SJSA1 (cell line): ENCODE data around the gene SMIM41. TPM values are rescaled to one million over a fixed set of nuclear protein-coding genes. Genes with fewer than 3 reads are reported as not detected.
A peak's percentile ranks its signal among the peaks of the same experiment; 100 is the strongest.

ENCODE experiments used
- DNase-seq, 2 experiments: peaks; one replicate each; pipeline ENCODE4 v3.0.0-alpha.2; 2015 to 2020; ENCODE audit warnings: low spot score in 2 of 2, low read depth in 1 of 2
- H3K27ac ChIP-seq: fragments of 250-450 bp; sonication (Bioruptor Pico); 2 replicates; pipeline ENCODE4 v1.5.1; 2020; ENCODE audit warnings: mild to moderate bottlenecking, moderate library complexity
- H3K27me3 ChIP-seq: fragments of 250-450 bp; sonication (Bioruptor Pico); replicated peaks from 2 replicates; pipeline ENCODE4 v1.5.1; 2020; ENCODE audit warnings: mild to moderate bottlenecking, moderate library complexity
- H3K36me3 ChIP-seq: fragments of 250-450 bp; sonication (Bioruptor Pico); 2 replicates; pipeline ENCODE4 v1.5.1; 2020; ENCODE audit warnings: mild to moderate bottlenecking
- H3K4me1 ChIP-seq: fragments of 250-450 bp; sonication (Bioruptor Pico); replicated peaks from 2 replicates; pipeline ENCODE4 v1.6.1; 2021; ENCODE audit warnings: mild to moderate bottlenecking
- H3K4me3 ChIP-seq: fragments of 250-450 bp; sonication (Bioruptor Pico); 2 replicates; pipeline ENCODE4 v1.5.1; 2020; ENCODE audit warnings: mild to moderate bottlenecking
- H3K9me3 ChIP-seq: fragments of 250-450 bp; sonication (Bioruptor Pico); replicated peaks from 2 replicates; pipeline ENCODE4 v1.5.1; 2020; ENCODE audit warnings: mild to moderate bottlenecking
- total RNA-seq: library from RNA; depleted of rRNA; stranded (reverse); fragments of >200 nt; shearing (Covaris generic); gene quantifications from 2 replicates; pipeline ENCODE4 v1.2.3, GENCODE V29; 2014; rRNA removed

Gene SMIM41
- total RNA-seq, 1 experiment from 2014 or later = not detected

GRCh38 chr12:52151837-52152783, 72.6 kb downstream of the SMIM41 start:
- DNase-seq = peak in 1 of 2 experiments; percentile 49
- H3K36me3 ChIP-seq = no peaks in the 10 kb centered on the region
- peaks cover 46% of the 10 kb centered on the region for H3K4me1 ChIP-seq
- H3K27ac ChIP-seq = no peak overlapping the region
- no peaks in the 10 kb centered on the region for H3K27me3 ChIP-seq
- no peaks in the 10 kb centered on the region for H3K9me3 ChIP-seq
- H3K4me3 ChIP-seq = no peak overlapping the region

GRCh38 chr12:52152905-52153317, 73.4 kb downstream of the SMIM41 start:
- no peaks in the 10 kb centered on the region for H3K36me3 ChIP-seq
- H3K27me3 ChIP-seq = no peaks in the 10 kb centered on the region
- H3K27ac ChIP-seq = no peak overlapping the region
- H3K9me3 ChIP-seq = no peaks in the 10 kb centered on the region
- H3K4me1 ChIP-seq = peaks cover 39% of the 10 kb centered on the region
- no peak for DNase-seq
- no peak overlapping the region for H3K4me3 ChIP-seq

GRCh38 chr12:52155048-52155868, 75.8 kb downstream of the SMIM41 start:
- Histone ChIP-seq H3K27ac (no peak overlapping the region), H3K4me1 (peaks cover 16% of the 10 kb centered on the region), H3K9me3 (no peaks in the 10 kb centered on the region), H3K4me3 (no peak overlapping the region), H3K36me3 (no peaks in the 10 kb centered on the region), H3K27me3 (no peaks in the 10 kb centered on the region)
- DNase-seq = no peak

GRCh38 chr12:52156311-52156710, 76.8 kb downstream of the SMIM41 start:
- Histone ChIP-seq H3K36me3 (no peaks in the 10 kb centered on the region), H3K4me3 (no peak overlapping the region), H3K9me3 (no peaks in the 10 kb centered on the region), H3K4me1 (peaks cover 14% of the 10 kb centered on the region), H3K27me3 (no peaks in the 10 kb centered on the region), H3K27ac (peak overlapping the region; percentile 27; the same call in 1 of the 2 replicates)
- no peak for DNase-seq

- H3K4me1 ChIP-seq = peaks cover 11% of the 10 kb centered on the region
- peak overlapping the region; percentile 27; the same call in 1 of the 2 replicates for H3K27ac ChIP-seq
- no peaks in the 10 kb centered on the region for H3K36me3 ChIP-seq
- H3K9me3 ChIP-seq = no peaks in the 10 kb centered on the region
- H3K27me3 ChIP-seq = no peaks in the 10 kb centered on the region
- DNase-seq = peak; percentile 56 to 77
- H3K4me3 ChIP-seq = no peak overlapping the region
Measured at GRCh38 chr12:52156757-52157565, 77.5 kb downstream of the SMIM41 start.

GRCh38 chr12:52157566-52158150, 78.2 kb downstream of the SMIM41 start:
- H3K27ac ChIP-seq = no peak overlapping the region
- peaks cover 11% of the 10 kb centered on the region for H3K4me1 ChIP-seq
- no peak overlapping the region for H3K4me3 ChIP-seq
- no peaks in the 10 kb centered on the region for H3K9me3 ChIP-seq
- no peaks in the 10 kb centered on the region for H3K36me3 ChIP-seq
- DNase-seq = no peak
- no peaks in the 10 kb centered on the region for H3K27me3 ChIP-seq

Other genes starting within 250 kb of the SMIM41 start
- gene FIGNL2, start 231.0 kb upstream of the SMIM41 start, total RNA-seq = not detected in 2 replicates
- gene ANKRD33, start 191.6 kb upstream of the SMIM41 start, total RNA-seq = not detected in 2 replicates
- 23.3 and 27.6 TPM in 2 replicates for gene ACVRL1, start 172.2 kb upstream of the SMIM41 start, total RNA-seq
- 3.3 and 3.8 TPM in 2 replicates for gene ACVR1B, start 128.0 kb upstream of the SMIM41 start, total RNA-seq
- 6.8 and 13.1 TPM in 2 replicates for gene TAMALIN, start 72.8 kb upstream of the SMIM41 start, total RNA-seq
- gene NR4A1, start 28.3 kb upstream of the SMIM41 start, total RNA-seq = 3.7 and 7.0 TPM in 2 replicates
- 78.6 and 115 TPM in 2 replicates for gene ATG101, start 9.7 kb upstream of the SMIM41 start, total RNA-seq
- gene KRT80, start 112.3 kb downstream of the SMIM41 start, total RNA-seq = 1.5 and 4.0 TPM in 2 replicates
- 2.1 and 16.1 TPM in 2 replicates for gene KRT7, start 153.5 kb downstream of the SMIM41 start, total RNA-seq
- gene KRT86, start 194.9 kb downstream of the SMIM41 start, total RNA-seq = 0.37 TPM in 1 of 2 replicates, not detected in the other
- 0.13 TPM in 1 of 2 replicates, not detected in the other for gene KRT81, start 211.8 kb downstream of the SMIM41 start, total RNA-seq
- gene KRT83, start 241.7 kb downstream of the SMIM41 start, total RNA-seq = not detected in 2 replicates